MM.1S (cell line): ENCODE results near the gene NATD1.

ENCODE experiments used
- DNase-seq: peaks from one replicate; pipeline ENCODE4 v3.0.0-alpha.2; 2015
- H2AFZ ChIP-seq: fragments of 300-600 bp; sonication (generic); 2 replicates; pipeline ENCODE4 v1.6.0; 2016; ENCODE audit warnings: antibody characterized with exemption, low read length
- H3F3A ChIP-seq: fragments of 300-600 bp; sonication (generic); 2 replicates; pipeline ENCODE4 v1.6.1; 2016; ENCODE audit warnings: mild to moderate bottlenecking, antibody characterized with exemption, low read length, moderate library complexity, mixed read lengths; ENCODE audit not compliant: insufficient read depth
- H3K27ac ChIP-seq: fragments of 300-600 bp; sonication (generic); 2 replicates; pipeline ENCODE4 v1.5.1; 2016; ENCODE audit warnings: mild to moderate bottlenecking, low read length
- H3K27me3 ChIP-seq: fragments of 300-600 bp; sonication (generic); replicated peaks from 2 replicates; pipeline ENCODE4 v1.6.0; 2016; ENCODE audit warnings: low read length; ENCODE audit not compliant: insufficient read depth
- H3K36me3 ChIP-seq: fragments of 300-600 bp; sonication (generic); replicated peaks from 2 replicates; pipeline ENCODE4 v1.6.1; 2016; ENCODE audit warnings: mild to moderate bottlenecking, low read length, mixed read lengths; ENCODE audit not compliant: insufficient read depth
- H3K4me1 ChIP-seq: fragments of 300-600 bp; sonication (generic); 2 replicates; pipeline ENCODE4 v1.6.1; 2016; ENCODE audit warnings: low read length, mixed read lengths
- H3K4me2 ChIP-seq: fragments of 300-600 bp; sonication (generic); 2 replicates; pipeline ENCODE4 v1.6.0; 2016; ENCODE audit warnings: low read depth, low read length
- H3K4me3 ChIP-seq: fragments of 300-600 bp; sonication (generic); 2 replicates; pipeline ENCODE4 v1.5.1; 2016; ENCODE audit warnings: low read length, mixed read lengths
- H3K79me2 ChIP-seq: fragments of 300-600 bp; sonication (generic); 2 replicates; pipeline ENCODE4 v1.6.1; 2016; ENCODE audit warnings: mixed run types, low read length, mixed read lengths
- H3K9ac ChIP-seq: fragments of 300-600 bp; sonication (generic); 2 replicates; pipeline ENCODE4 v1.6.1; 2016; ENCODE audit warnings: low read length, mixed read lengths
- H3K9me2 ChIP-seq: fragments of 300-600 bp; sonication (generic); replicated peaks from 2 replicates; pipeline ENCODE4 v1.6.1; 2016; ENCODE audit warnings: mild to moderate bottlenecking, low read length, mixed read lengths; ENCODE audit not compliant: insufficient read depth
- H3K9me3 ChIP-seq: fragments of 300-600 bp; sonication (generic); replicated peaks from 2 replicates; pipeline ENCODE4 v1.6.1; 2016; ENCODE audit warnings: mild to moderate bottlenecking, low read length, mixed read lengths; ENCODE audit not compliant: insufficient read depth
- H4K20me1 ChIP-seq: fragments of 300-600 bp; sonication (generic); 2 replicates; pipeline ENCODE4 v1.6.1; 2016; ENCODE audit warnings: mild to moderate bottlenecking, low read length, moderate library complexity, mixed read lengths; ENCODE audit not compliant: insufficient read depth
- EZH2 ChIP-seq: fragments of 300-600 bp; sonication (generic); optimal IDR thresholded peaks from 2 replicates; pipeline ENCODE3; 2017; ENCODE audit warnings: low read depth, mild to moderate bottlenecking, antibody characterized with exemption, low read length, mixed read lengths
- EZH2phosphoT487 ChIP-seq: fragments of 300-600 bp; sonication (generic); IDR thresholded peaks from 2 replicates; pipeline ENCODE4 v1.6.1; 2018; ENCODE audit warnings: antibody characterized with exemption, low read length
- TF ChIP-seq, protein P1 (sequence below): fragments of 300-600 bp; sonication (generic); IDR thresholded peaks from 2 replicates; pipeline ENCODE4 v1.5.1; 2016; ENCODE audit warnings: antibody characterized with exemption, low read length, mixed read lengths

NATD1 gene

DNA sequence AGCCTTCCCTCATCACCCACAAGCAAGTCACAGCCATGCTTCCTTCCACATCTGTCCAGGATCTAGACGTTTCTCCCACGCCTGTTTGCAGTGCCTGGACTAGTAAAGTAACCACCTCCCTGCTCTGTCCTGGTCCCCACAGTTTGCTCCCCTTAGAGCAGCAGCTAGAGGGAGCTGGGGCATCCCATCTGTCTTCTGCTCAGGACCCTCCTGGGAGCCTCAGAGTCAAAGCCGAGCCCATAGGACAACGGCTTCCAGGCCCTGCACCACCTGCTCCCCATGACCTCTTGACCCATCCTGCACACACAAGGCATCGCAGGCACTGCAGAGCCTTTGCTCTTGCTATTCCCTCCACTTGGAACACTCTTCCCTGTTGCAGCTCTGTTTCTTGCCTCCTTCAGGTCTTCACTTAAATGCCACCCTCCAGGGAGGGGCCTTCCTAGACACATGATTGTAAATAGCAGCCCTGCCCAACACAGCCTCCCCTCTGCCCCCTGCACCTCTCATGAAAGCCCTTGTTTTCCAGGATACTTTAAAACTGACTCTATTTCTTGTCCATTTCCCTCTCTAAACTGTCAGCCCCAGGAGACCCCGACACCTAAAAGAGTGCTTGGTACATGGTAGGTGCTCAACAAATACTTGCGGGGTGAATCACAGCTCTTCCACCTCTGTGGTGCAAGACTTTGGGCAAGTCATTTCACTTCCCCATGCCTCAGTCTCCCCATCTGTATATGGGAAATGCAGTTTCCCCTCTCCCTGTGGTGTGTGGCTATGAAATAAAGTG is 3.1 kb downstream of the NATD1 start:
- no peaks in the 10 kb centered on the region for H3K9me3 ChIP-seq
- TF ChIP-seq EZH2 = no peak
- TF ChIP-seq EZH2phosphoT487 = no peak
- TF ChIP-seq, protein P1, sequence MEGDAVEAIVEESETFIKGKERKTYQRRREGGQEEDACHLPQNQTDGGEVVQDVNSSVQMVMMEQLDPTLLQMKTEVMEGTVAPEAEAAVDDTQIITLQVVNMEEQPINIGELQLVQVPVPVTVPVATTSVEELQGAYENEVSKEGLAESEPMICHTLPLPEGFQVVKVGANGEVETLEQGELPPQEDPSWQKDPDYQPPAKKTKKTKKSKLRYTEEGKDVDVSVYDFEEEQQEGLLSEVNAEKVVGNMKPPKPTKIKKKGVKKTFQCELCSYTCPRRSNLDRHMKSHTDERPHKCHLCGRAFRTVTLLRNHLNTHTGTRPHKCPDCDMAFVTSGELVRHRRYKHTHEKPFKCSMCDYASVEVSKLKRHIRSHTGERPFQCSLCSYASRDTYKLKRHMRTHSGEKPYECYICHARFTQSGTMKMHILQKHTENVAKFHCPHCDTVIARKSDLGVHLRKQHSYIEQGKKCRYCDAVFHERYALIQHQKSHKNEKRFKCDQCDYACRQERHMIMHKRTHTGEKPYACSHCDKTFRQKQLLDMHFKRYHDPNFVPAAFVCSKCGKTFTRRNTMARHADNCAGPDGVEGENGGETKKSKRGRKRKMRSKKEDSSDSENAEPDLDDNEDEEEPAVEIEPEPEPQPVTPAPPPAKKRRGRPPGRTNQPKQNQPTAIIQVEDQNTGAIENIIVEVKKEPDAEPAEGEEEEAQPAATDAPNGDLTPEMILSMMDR = no peak
- no peak overlapping the region for H3K4me2 ChIP-seq
- 0 out of 2 replicates have a peak, but pooled peaks cover 7% of the 10 kb centered on the region for H3K4me1 ChIP-seq
- DNase-seq = no peak
- H4K20me1 ChIP-seq = no peaks in the 10 kb centered on the region
- H3F3A ChIP-seq = no peaks in the 10 kb centered on the region
- no peak overlapping the region for H3K4me3 ChIP-seq
- H2AFZ ChIP-seq = no peak overlapping the region
- H3K9me2 ChIP-seq = no peaks in the 10 kb centered on the region
- no peak overlapping the region for H3K27ac ChIP-seq
- H3K36me3 ChIP-seq = no peaks in the 10 kb centered on the region
- no peaks in the 10 kb centered on the region for H3K79me2 ChIP-seq
- H3K27me3 ChIP-seq = peaks cover 7% of the 10 kb centered on the region; the same call in 1 of the 2 replicates
- no peak overlapping the region for H3K9ac ChIP-seq

- 0 out of 2 replicates have a peak, but pooled peaks cover 4% of the 10 kb centered on the region for H3K27me3 ChIP-seq
- H2AFZ ChIP-seq = no peak overlapping the region
- H3K9ac ChIP-seq = no peak overlapping the region
- no peak overlapping the region for H3K4me3 ChIP-seq
- H3K36me3 ChIP-seq = no peaks in the 10 kb centered on the region
- no peak for DNase-seq
- 0 out of 2 replicates have a peak, but pooled peaks cover 7% of the 10 kb centered on the region for H3K4me1 ChIP-seq
- H4K20me1 ChIP-seq = no peaks in the 10 kb centered on the region
- TF ChIP-seq EZH2 (no peak), EZH2phosphoT487 (no peak)
- TF ChIP-seq, protein P1 = no peak
- H3K27ac ChIP-seq = no peak overlapping the region
- H3K79me2 ChIP-seq = no peaks in the 10 kb centered on the region
- H3F3A ChIP-seq = no peaks in the 10 kb centered on the region
- H3K9me3 ChIP-seq = no peaks in the 10 kb centered on the region
- H3K9me2 ChIP-seq = no peaks in the 10 kb centered on the region
- H3K4me2 ChIP-seq = no peak overlapping the region
Measured at GRCh38 chr17:21249086-21249795, 4.0 kb downstream of the NATD1 start.

DNA sequence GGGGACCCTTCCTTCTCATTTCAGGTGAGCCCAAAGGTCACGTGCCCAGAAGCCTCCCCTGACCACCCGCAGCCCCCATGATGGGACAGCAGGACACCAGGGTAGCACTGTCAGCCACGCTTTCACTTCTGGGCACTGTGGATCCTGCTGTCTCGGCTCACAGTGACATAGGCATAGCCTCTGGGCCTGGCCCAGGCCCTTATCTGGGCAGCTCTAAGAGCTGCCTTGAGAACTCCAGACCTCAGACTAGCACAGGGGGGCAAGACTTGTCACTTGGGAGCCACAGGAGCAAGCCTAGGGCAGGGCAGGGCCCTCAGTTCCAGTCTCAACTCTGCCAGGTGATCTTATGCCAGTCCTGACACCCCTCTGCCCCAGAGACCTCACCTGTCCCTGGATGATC is 4.7 kb downstream of the NATD1 start:
- Histone ChIP-seq H3K4me2 (no peak overlapping the region), H3K36me3 (no peaks in the 10 kb centered on the region), H4K20me1 (no peaks in the 10 kb centered on the region), H2AFZ (no peak overlapping the region), H3K9me2 (no peaks in the 10 kb centered on the region), H3K27me3 (0 out of 2 replicates have a peak, but pooled peaks cover 4% of the 10 kb centered on the region), H3K4me1 (0 out of 2 replicates have a peak, but pooled peaks cover under 1% of the 10 kb centered on the region), H3K9ac (no peak overlapping the region), H3K27ac (no peak overlapping the region), H3F3A (no peaks in the 10 kb centered on the region), H3K9me3 (no peaks in the 10 kb centered on the region), H3K79me2 (no peaks in the 10 kb centered on the region), H3K4me3 (no peak overlapping the region)
- TF ChIP-seq EZH2 (no peak), EZH2phosphoT487 (no peak)
- TF ChIP-seq, protein P1 = no peak
- no peak for DNase-seq
